GM10266 (cell line): ENCODE data around the gene RPL5.

Experiments
- DNase-seq: peaks from one replicate; pipeline ENCODE4 v3.0.0; 2012; ENCODE audit errors: extremely low spot score
- CTCF ChIP-seq: IDR thresholded peaks from 2 replicates; pipeline ENCODE4 v1.5.1; 2012; ENCODE audit warnings: mild to moderate bottlenecking, low read depth; ENCODE audit not compliant: control insufficient read depth, insufficient read depth; ENCODE audit errors: missing control alignments

The RPL5 gene

DNA sequence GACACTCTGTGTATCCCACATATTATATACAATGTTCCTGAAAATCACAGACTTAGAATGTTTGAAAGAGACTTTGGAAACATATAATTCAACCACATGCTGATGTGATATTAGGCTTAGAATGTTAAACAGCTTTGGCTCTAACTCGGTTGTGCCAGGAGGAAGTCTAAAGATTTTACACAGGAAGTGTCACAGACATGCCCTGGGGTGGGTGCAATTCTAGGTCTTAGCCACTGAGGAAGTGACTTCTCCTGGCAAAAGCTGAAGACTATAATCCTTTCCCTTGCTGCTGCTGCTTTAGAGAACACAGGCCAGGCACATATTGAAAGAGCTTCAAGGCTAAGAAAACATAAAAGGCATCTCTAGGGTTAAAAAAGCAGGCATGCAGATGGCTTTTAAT is 51.0 kb downstream of the RPL5 start:
- no peak for TF ChIP-seq CTCF
- DNase-seq, result no peak

GRCh38 chr1:92883297-92883696 is 51.5 kb downstream of the RPL5 start:
- no peak for DNase-seq
- no peak for TF ChIP-seq CTCF

DNA sequence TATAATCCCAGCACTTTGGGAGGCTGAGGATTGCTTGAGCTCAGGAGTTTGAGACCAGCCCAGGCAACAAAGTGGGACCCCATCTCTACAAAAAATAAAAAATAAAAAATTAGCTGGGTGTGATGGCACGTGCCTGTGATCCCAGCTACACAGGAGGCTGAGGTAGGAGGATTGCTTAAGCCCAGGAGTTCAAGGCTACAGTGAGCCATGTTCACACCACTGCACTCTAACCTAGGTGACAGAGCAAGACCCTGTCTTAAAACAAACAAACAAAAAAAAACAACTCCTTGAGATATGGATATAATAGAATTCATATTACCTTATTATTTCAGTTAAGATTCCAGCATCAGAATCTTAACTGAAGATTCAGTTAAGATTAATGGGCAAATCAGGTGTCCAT is 52.4 kb downstream of the RPL5 start:
- DNase-seq, result no peak
- TF ChIP-seq CTCF, result no peak

- DNase-seq, result no peak
Observed at GRCh38 chr1:92886886-92887419, 55.1 kb downstream of the RPL5 start.

DNA sequence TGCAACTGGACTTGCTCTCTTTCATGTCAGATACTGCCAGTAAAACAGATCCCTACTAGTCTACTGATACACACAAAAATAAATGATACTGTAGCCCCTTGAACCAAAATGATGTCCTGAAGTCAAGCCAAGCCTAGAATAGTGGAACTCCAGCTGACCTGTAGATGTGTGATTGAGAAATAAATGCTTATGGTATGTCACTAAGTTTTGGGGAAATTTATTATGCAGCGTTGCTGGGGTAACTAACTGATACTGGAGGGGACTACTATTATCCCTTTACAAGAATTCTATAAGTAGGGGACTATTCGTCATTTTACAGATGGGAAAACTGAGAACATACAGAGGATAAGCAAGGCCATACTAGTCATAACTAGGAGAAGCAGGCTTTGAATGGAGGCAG is 55.6 kb downstream of the RPL5 start:
- TF ChIP-seq CTCF, result no peak
- DNase-seq, result no peak

More at GRCh38 chr1:92886886-92887419, 55.1 kb downstream of the RPL5 start:
- TF ChIP-seq CTCF, result no peak
